Panc1 (cell line): Measurements from ENCODE around the gene MACROD2.

ENCODE experiments used
- POLR2AphosphoS5 ChIP-seq: IDR thresholded peaks from 2 replicates; pipeline ENCODE4 v1.6.1; 2012; ENCODE audit warnings: mild to moderate bottlenecking, low read depth, low read length, moderate library complexity
- TF ChIP-seq, protein P1 (sequence below): fragments of 450-650 bp; IDR thresholded peaks from 2 replicates; pipeline ENCODE4 v1.5.1; 2017; ENCODE audit warnings: mild to moderate bottlenecking

DNA sequence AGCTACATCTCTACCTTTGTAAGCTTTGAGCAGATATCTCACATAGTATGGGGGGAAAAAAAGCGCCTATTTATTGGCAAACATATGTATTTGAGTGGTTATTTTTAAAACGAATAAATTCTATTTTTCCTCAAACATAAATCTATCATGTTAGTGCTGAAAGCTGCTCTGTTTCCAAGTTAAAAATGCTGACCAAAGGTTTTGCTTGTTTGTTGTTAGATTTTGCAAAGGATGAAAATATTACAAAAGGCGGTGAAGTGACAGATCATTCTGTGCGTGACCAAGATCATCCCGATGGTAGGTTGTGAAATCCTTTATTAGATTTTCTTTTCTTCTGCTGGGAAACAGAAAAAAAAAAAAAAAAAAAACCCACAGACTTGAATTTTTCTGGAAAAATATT, 1972.0 kb downstream of the MACROD2 start:
- TF ChIP-seq, protein P1, sequence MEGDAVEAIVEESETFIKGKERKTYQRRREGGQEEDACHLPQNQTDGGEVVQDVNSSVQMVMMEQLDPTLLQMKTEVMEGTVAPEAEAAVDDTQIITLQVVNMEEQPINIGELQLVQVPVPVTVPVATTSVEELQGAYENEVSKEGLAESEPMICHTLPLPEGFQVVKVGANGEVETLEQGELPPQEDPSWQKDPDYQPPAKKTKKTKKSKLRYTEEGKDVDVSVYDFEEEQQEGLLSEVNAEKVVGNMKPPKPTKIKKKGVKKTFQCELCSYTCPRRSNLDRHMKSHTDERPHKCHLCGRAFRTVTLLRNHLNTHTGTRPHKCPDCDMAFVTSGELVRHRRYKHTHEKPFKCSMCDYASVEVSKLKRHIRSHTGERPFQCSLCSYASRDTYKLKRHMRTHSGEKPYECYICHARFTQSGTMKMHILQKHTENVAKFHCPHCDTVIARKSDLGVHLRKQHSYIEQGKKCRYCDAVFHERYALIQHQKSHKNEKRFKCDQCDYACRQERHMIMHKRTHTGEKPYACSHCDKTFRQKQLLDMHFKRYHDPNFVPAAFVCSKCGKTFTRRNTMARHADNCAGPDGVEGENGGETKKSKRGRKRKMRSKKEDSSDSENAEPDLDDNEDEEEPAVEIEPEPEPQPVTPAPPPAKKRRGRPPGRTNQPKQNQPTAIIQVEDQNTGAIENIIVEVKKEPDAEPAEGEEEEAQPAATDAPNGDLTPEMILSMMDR: no peak
- no peak for TF ChIP-seq POLR2AphosphoS5
